ENCODE measurements around the gene GALNT18.

The GALNT18 gene

GRCh38 chr11:11563200-11563975 lies 58.4 kb downstream of the GALNT18 start:
- no peak for DNase-seq

GRCh38 chr11:11561991-11562390 lies 59.8 kb downstream of the GALNT18 start:
- DNase-seq: no peak

- peak; percentile 52 for DNase-seq
Observed at GRCh38 chr11:11558826-11559225, 63.0 kb downstream of the GALNT18 start.

GRCh38 chr11:11558396-11558795 lies 63.4 kb downstream of the GALNT18 start:
- no peak for DNase-seq

DNA sequence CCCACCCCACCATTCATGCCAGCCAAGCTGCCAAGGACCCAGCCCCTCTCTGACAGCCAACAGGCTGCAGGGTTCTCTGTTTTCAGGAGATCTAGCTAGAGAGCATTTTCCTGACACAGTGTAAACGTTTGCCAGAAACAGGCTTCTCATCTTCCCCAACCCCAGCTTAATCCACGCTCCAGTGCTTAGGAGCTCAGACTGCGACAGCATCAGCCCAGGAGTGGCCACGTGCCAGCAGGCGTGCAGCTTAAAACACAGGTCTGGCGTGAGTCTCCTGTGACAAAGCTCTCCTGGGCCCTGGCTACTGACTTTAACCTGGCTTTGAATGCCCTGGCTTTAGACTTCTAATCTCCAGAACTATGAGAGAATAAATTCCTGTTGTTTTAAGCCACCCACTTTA lies 66.6 kb downstream of the GALNT18 start:
- DNase-seq: peak; percentile 88

DNA sequence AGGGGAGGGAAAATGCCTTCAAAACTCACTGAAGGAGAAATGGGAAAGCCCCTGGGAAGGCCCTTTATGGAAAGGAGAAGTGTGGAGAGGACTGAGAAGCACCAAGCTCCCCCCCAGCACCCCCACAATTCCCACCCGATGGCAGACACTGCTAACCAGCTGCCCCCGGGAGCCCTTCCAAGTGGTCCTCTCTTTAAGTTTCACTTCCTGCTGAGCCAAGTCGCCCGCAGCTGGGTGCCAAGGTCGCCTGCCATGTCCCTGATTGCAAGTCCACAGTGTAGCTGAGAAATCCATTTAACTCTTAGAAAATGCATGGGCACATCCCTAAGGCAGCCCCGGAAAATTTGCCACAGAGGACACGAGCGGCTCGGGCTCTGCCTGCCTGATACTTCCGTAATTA lies 68.2 kb downstream of the GALNT18 start:
- DNase-seq: no peak

GRCh38 chr11:11552529-11553087 lies 69.2 kb downstream of the GALNT18 start:
- no peak for DNase-seq

DNA sequence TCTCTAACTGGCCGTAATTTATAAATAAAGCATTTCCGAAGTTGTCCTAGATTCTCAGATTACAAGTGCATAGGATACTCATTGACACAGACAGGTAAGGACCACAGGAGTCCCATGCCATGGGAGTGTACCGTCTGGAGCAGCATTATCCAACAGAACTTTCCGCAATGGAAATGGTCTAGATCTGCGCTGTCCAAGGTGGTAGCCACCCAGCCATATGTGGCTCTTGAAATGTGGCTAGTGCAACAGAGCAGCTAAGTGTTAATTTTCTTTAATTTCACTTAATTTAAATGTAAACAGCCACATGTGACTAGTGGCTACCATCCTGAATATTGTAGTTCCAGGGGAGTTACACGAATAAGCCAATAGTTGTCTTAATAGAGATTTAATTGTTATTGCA lies 71.3 kb downstream of the GALNT18 start:
- DNase-seq: no peak

DNA sequence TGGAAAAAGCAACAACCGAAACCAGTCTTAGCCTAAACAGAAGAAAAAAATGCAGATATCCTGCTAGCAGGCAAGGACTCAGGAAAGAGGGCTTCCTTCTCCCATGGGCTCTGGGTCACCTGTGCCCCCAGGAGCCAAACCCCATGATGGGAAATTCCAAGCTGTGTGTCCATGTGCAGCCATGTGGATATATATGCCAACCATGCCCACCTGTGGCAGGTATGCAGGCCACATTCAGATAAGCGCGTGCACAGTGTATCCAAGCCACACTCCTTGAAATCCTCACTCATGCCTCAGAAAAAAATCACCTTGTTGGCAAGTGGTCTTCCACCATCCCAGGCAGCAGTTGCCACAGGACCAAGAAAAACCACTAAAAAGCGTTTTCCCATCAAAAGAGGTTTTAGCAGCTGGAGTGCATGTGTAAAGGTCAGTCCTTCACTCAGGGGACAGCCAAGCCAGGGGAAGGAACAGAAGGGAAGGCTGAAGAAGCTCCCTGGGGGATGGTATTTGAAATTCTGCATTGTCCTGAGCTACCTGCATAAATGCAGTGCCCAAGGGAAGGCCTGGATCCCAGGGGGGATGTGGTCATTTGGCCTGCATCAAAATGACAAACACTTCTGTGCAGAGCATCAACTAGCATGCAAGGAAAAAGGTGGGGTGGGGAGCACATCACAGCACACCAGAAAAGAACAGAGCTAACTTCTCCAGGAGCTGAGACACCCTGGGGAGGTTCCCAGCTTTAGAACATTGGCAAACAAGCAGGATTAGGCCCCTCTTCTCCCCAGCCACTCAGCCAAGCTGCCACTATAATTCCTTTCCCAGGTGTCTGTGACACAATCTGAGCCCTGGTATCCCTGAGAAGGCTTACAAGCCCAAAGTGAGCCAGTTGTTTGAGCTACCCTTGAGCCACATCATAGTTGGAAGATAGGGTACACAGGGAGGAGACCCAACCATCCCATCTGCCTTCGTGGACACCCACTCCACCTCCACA lies 76.2 kb downstream of the GALNT18 start:
- no peak for DNase-seq

DNA sequence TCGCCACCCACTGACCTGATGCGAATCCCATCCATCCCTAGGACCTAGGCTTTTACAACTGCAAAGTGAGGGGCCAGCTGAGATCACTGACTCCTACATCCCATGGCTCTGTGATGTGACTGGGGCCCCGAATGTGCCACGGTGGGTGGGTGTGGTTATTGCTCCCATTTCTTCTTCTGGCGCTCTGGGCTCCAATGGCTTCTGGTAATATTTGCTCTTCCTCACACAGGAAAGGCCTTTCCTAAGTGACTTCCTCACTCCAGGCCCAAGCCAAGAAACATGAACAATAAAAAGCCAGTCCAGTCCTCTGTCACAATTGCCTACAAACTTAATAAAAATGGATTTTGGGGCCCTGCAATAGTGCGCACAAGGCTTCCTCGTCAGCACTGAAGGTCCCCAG lies 78.1 kb downstream of the GALNT18 start:
- DNase-seq: no peak

GRCh38 chr11:11540157-11540556 lies 81.6 kb downstream of the GALNT18 start:
- no peak for DNase-seq

DNA sequence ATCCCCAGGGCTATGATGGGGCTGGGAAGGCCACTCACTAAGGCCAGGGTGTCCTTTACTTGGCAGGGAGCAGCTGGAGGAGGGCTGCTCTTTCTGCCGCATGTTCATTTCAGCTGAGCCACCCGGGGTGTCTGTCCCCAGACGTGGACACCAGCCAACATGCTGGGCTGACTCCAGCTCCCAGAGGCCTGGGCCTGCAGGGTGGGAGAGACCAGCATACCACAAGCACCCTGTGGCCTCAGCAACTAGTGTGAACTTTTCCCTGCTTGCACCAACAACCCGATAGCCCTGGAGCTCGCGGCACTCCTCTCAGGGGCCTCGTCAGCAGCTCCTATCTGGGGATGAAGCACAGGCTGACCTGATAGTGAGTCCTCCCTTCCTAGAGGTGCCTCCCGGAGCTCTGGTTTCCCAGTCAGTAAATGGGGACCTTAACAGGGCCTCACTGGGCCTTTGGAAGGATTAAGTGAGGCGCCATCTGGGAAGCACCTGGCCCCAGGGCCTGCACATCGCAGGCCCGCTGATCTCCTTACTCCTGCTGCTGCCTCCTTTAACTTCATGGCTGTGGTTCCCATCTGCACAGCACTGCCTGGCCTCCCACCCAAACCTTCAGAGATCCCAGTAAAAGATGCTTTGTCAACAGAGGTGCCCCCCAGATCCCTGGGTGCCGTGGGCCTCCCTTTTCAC lies 83.4 kb downstream of the GALNT18 start:
- no peak for DNase-seq

DNA sequence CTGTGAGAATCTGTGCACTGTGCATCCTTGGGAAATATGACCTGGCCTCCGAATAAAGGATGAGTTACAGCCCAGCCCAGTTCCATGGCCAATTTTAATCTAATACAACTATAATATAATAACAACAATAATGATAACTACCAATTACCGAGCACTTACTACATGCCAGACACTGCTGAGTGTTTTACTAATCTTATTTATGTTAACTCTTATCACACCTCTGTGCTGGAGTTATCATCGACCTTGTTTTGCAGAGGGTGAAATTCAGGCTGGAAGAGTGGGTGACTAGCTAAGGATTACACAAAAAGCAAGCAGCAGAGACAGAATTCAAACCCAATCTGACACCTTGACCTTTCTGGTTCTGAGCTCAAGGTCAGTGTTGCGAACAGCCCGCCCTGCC lies 83.9 kb downstream of the GALNT18 start:
- DNase-seq: no peak

- DNase-seq: no peak
Observed at GRCh38 chr11:11537372-11537771, 84.4 kb downstream of the GALNT18 start.

- no peak for DNase-seq
Observed at GRCh38 chr11:11536650-11537049, 85.2 kb downstream of the GALNT18 start.

- no peak for DNase-seq
Observed at GRCh38 chr11:11535611-11536010, 86.2 kb downstream of the GALNT18 start.

DNA sequence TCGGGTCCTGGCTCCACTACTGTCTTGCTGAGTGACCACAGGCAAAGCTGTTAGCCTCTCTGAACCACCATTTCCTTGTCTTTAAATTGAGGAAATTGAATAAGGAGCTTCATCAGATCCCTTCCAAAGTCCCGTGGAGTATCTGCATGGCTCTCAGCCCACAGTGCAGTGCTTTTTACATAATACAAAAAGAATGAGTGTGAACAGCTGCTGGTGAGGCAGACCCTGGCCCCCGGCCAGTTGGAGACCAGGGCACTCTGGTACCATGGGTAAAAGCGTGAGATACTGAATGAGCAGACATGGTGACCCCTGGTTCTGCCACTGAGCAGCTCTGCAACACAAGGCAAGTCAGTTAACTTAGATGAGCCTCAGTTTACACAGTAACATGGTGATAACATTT lies 86.8 kb downstream of the GALNT18 start:
- DNase-seq: peak; percentile 89

- peak; percentile 58 for DNase-seq
Observed at GRCh38 chr11:11533751-11534150, 88.1 kb downstream of the GALNT18 start.

DNA sequence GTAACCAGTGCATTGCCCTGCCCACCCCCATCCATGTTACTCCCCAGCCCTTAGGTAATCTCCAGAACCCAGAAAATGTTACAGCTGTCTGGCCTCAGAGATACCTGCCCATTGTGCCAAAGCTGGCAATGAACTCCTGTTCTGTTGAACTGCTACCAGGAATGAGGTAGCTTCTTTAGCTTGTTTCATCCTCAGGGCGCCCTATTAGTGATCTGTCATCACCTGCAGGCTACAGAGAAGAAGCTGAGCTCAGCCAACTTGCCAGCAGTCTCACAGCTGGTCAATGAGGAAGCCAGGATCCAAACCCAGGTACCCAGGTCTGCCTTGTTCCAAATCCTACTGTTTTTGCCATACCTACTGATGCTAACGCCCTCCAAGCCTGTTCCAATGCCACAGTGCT lies 88.7 kb downstream of the GALNT18 start:
- no peak for DNase-seq

GRCh38 chr11:11532574-11532973 lies 89.2 kb downstream of the GALNT18 start:
- peak; percentile 53 for DNase-seq

- DNase-seq: peak; percentile 58
Observed at GRCh38 chr11:11531131-11531908, 90.5 kb downstream of the GALNT18 start.

GRCh38 chr11:11528986-11529385 lies 92.8 kb downstream of the GALNT18 start:
- DNase-seq: no peak

Data from NCI-H2029 treated with DMSO at 0.1 percent for 48 hours (cell line).